ENCODE data around the gene S100A8.

DNA sequence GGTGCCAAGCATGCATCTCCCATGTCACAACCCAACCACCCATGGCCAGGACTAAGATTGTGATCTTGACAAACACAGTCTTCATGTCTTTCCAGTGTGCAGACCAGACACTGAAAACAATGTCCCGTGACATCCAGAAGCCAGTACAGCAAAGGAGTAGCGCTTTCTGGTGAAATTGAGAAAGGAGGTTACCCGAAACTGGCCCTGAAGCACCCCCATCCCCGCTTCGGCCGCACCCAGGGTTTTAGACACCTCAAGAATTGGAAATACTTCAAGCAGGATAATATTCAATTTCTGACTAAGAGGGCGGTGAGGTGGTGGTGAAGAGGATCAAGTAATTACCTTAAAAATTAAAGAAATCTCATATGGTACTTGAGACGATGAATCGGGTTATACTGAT is 10.6 kb upstream of the S100A8 start:
- TF ChIP-seq, protein P1, sequence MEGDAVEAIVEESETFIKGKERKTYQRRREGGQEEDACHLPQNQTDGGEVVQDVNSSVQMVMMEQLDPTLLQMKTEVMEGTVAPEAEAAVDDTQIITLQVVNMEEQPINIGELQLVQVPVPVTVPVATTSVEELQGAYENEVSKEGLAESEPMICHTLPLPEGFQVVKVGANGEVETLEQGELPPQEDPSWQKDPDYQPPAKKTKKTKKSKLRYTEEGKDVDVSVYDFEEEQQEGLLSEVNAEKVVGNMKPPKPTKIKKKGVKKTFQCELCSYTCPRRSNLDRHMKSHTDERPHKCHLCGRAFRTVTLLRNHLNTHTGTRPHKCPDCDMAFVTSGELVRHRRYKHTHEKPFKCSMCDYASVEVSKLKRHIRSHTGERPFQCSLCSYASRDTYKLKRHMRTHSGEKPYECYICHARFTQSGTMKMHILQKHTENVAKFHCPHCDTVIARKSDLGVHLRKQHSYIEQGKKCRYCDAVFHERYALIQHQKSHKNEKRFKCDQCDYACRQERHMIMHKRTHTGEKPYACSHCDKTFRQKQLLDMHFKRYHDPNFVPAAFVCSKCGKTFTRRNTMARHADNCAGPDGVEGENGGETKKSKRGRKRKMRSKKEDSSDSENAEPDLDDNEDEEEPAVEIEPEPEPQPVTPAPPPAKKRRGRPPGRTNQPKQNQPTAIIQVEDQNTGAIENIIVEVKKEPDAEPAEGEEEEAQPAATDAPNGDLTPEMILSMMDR (IDR thresholded peaks at IDR 0.05), result no peak
- no peak for TF ChIP-seq POLR2A (IDR thresholded peaks at IDR 0.05)
- no peak for TF ChIP-seq POLR2AphosphoS5 (IDR thresholded peaks at IDR 0.05)
